Measurements from ENCODE around the gene DAAM2. TPM values are rescaled to one million over a fixed set of nuclear protein-coding genes. Genes with fewer than 3 reads are reported as not detected.

The DAAM2 gene
- polyA plus RNA-seq, 1 donor (not counting 4 experiments of a cell fraction or from before 2014, with no cell fraction given), result not detected

DNA sequence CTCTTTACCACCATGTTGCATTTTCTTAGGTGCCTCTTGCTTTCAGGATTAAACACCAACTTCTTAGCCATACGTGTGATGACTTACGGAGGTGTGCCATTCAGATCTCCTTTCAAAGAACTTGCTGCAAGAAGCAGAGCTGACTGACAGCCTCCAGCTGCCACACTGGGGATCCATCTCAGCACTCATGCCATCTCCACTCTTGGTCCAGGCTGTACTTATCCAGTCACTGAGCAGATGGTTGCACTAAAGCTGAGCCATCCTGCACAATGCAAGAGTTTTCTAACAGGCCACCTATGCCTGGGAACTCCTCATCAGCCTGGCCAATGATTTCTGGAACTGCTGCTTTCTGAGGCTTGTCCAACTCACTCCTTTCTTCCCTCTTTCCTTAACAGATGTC is 35.6 kb upstream of the DAAM2 start:
- Histone ChIP-seq H3K4me1 (ENCODE audit: control insufficient read depth, extremely low read depth, insufficient read depth, low read length) (no peaks in the 10 kb centered on the region), H3K27ac (ENCODE audit: control insufficient read depth, insufficient read depth, low read length) (no peak overlapping the region), H3K27me3 (ENCODE audit: control insufficient read depth, extremely low read depth, insufficient read depth, low read length) (no peaks in the 10 kb centered on the region), H3K9ac (ENCODE audit: control insufficient read depth, extremely low read depth, insufficient read depth, low read length) (no peak overlapping the region), H3K9me3 (ENCODE audit: control insufficient read depth, low read depth, low read length) (no peaks in the 10 kb centered on the region), H3K9me1 (ENCODE audit: control insufficient read depth, extremely low read depth, insufficient read depth, low read length) (no peaks in the 10 kb centered on the region), H2AFZ (ENCODE audit: control insufficient read depth, low read length) (no peak overlapping the region), H3K36me3 (ENCODE audit: control insufficient read depth in 2 of 2, extremely low read depth in 1 of 2, insufficient read depth in 2 of 2, low read length in 2 of 2) (no peaks in the 10 kb centered on the region), H3K4me2 (ENCODE audit: control insufficient read depth, extremely low read depth, insufficient read depth, low read depth, low read length) (no peak overlapping the region), H3K4me3 (ENCODE audit: control insufficient read depth in 2 of 3, extremely low read depth in 1 of 3, insufficient read depth in 2 of 3, low read depth in 1 of 3, low read length in 3 of 3) (no peak overlapping the region), H4K20me1 (ENCODE audit: control insufficient read depth, extremely low read depth, insufficient read depth, low read length) (no peaks in the 10 kb centered on the region), H3K79me2 (ENCODE audit: control insufficient read depth, insufficient read depth, low read length) (no peaks in the 10 kb centered on the region)
- no peak for TF ChIP-seq EZH2 (IDR thresholded peaks at IDR 0.05; ENCODE audit: low read length)
- TF ChIP-seq, protein P1, sequence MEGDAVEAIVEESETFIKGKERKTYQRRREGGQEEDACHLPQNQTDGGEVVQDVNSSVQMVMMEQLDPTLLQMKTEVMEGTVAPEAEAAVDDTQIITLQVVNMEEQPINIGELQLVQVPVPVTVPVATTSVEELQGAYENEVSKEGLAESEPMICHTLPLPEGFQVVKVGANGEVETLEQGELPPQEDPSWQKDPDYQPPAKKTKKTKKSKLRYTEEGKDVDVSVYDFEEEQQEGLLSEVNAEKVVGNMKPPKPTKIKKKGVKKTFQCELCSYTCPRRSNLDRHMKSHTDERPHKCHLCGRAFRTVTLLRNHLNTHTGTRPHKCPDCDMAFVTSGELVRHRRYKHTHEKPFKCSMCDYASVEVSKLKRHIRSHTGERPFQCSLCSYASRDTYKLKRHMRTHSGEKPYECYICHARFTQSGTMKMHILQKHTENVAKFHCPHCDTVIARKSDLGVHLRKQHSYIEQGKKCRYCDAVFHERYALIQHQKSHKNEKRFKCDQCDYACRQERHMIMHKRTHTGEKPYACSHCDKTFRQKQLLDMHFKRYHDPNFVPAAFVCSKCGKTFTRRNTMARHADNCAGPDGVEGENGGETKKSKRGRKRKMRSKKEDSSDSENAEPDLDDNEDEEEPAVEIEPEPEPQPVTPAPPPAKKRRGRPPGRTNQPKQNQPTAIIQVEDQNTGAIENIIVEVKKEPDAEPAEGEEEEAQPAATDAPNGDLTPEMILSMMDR (optimal IDR thresholded peaks at IDR 0.05 in 1 of 3, IDR thresholded peaks at IDR 0.05 in 1 of 3, conservative IDR thresholded peaks at IDR 0.05 in 1 of 3; ENCODE audit: extremely low read depth in 1 of 3, insufficient read depth in 2 of 3, low read length in 3 of 3), result no peak
- dilution Hi-C loops (cut with MboI; ENCODE audit: extremely low pct_ligation_motif_present, low sequenced_read_pairs), result no loop called here
- FAIRE-seq (no peak), DNase-seq (ENCODE audit: low read depth, low spot score) (no peak)

DNA sequence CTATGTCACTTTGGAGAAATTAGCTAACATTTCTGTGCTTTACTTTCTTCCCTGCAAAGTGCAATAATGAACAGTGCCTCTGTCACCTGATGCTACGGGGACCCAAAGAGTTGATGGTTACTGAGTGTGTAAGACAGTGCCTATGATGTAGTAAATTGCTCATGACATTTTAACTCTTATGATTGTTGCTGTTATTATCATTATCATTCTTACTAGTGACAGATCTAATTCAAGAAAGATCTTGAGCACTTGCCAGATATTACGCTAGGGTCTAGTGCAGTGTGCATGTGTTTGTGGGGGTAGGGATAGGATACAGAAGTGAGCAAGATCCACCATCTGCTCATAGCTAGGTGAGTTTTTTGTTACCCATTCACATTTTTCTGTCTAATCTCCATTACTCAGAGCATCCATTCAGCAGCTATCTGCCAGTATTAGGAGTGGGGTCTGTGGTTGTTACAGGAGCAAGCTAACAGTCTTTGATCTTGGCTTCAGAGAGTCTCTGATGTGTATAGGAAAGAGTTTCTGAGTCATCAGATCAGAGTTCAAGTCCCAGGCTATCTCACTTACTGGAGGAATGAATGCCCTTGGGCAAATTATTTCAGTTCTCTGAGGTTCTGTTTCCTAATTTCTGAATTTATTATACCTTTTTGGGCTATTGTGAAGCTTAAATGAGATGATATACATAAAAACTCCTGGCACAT is 33.1 kb upstream of the DAAM2 start:
- no peak overlapping the region for H3K4me2 ChIP-seq (ENCODE audit: control insufficient read depth, extremely low read depth, insufficient read depth, low read depth, low read length)
- DNase-seq (ENCODE audit: low read depth, low spot score) (no peak), FAIRE-seq (no peak)
- no peak for TF ChIP-seq EZH2 (IDR thresholded peaks at IDR 0.05; ENCODE audit: low read length)
- TF ChIP-seq, protein P1 (optimal IDR thresholded peaks at IDR 0.05 in 1 of 3, IDR thresholded peaks at IDR 0.05 in 1 of 3, conservative IDR thresholded peaks at IDR 0.05 in 1 of 3; ENCODE audit: extremely low read depth in 1 of 3, insufficient read depth in 2 of 3, low read length in 3 of 3), result no peak
- no peaks in the 10 kb centered on the region for H3K27me3 ChIP-seq (ENCODE audit: control insufficient read depth, extremely low read depth, insufficient read depth, low read length)
- H3K9ac ChIP-seq (ENCODE audit: control insufficient read depth, extremely low read depth, insufficient read depth, low read length), result no peak overlapping the region
- no peaks in the 10 kb centered on the region for H3K4me1 ChIP-seq (ENCODE audit: control insufficient read depth, extremely low read depth, insufficient read depth, low read length)
- no peak overlapping the region for H3K27ac ChIP-seq (ENCODE audit: control insufficient read depth, insufficient read depth, low read length)
- H3K9me3 ChIP-seq (ENCODE audit: control insufficient read depth, low read depth, low read length), result no peaks in the 10 kb centered on the region
- no peak overlapping the region for H3K4me3 ChIP-seq (ENCODE audit: control insufficient read depth in 2 of 3, extremely low read depth in 1 of 3, insufficient read depth in 2 of 3, low read depth in 1 of 3, low read length in 3 of 3)
- no peaks in the 10 kb centered on the region for H3K79me2 ChIP-seq (ENCODE audit: control insufficient read depth, insufficient read depth, low read length)
- H3K9me1 ChIP-seq (ENCODE audit: control insufficient read depth, extremely low read depth, insufficient read depth, low read length), result no peaks in the 10 kb centered on the region
- no peak overlapping the region for H2AFZ ChIP-seq (ENCODE audit: control insufficient read depth, low read length)
- H3K36me3 ChIP-seq (ENCODE audit: control insufficient read depth in 2 of 2, extremely low read depth in 1 of 2, insufficient read depth in 2 of 2, low read length in 2 of 2), result no peaks in the 10 kb centered on the region
- H4K20me1 ChIP-seq (ENCODE audit: control insufficient read depth, extremely low read depth, insufficient read depth, low read length), result no peaks in the 10 kb centered on the region
- dilution Hi-C loops (cut with MboI; ENCODE audit: extremely low pct_ligation_motif_present, low sequenced_read_pairs), result no loop called here
